ENCODE data around the gene TMA7.
A peak's percentile ranks its signal among the peaks of the same experiment; 100 is the strongest.

TMA7 gene

GRCh38 chr3:48416546-48416945 is 23.5 kb upstream of the TMA7 start:
- H3K9me3 ChIP-seq (ENCODE audit: control insufficient read depth in 2 of 2, low read length in 2 of 2), result no peaks in the 10 kb centered on the region
- peaks cover 24% of the 10 kb centered on the region for H3K4me1 ChIP-seq (ENCODE audit: control insufficient read depth, insufficient read depth, low read length)
- H3K27ac ChIP-seq (ENCODE audit: low read length), result no peak overlapping the region
- peaks cover 22 to 66% of the 10 kb centered on the region in 2 donors for H3K36me3 ChIP-seq (ENCODE audit: control insufficient read depth in 2 of 2, insufficient read depth in 2 of 2, low read length in 2 of 2)
- no peaks in the 10 kb centered on the region for H3K27me3 ChIP-seq (ENCODE audit: control insufficient read depth in 1 of 2, insufficient read depth in 2 of 2, low read length in 2 of 2)
- H3K4me3 ChIP-seq (ENCODE audit: low read length in 2 of 2), result no peak overlapping the region
- no peak overlapping the region for H3K9ac ChIP-seq (ENCODE audit: low read length in 2 of 2)

GRCh38 chr3:48417529-48418108 is 22.4 kb upstream of the TMA7 start:
- H3K4me3 ChIP-seq (ENCODE audit: low read length in 2 of 2), result no peak overlapping the region
- H3K9me3 ChIP-seq (ENCODE audit: control insufficient read depth in 2 of 2, low read length in 2 of 2), result no peaks in the 10 kb centered on the region
- H3K9ac ChIP-seq (ENCODE audit: low read length in 2 of 2), result no peak overlapping the region
- H3K27ac ChIP-seq (ENCODE audit: low read length), result peak overlapping the region; percentile 18
- peaks cover 28% of the 10 kb centered on the region for H3K4me1 ChIP-seq (ENCODE audit: control insufficient read depth, insufficient read depth, low read length)
- peaks cover 11 to 58% of the 10 kb centered on the region in 2 donors for H3K36me3 ChIP-seq (ENCODE audit: control insufficient read depth in 2 of 2, insufficient read depth in 2 of 2, low read length in 2 of 2)
- no peaks in the 10 kb centered on the region for H3K27me3 ChIP-seq (ENCODE audit: control insufficient read depth in 1 of 2, insufficient read depth in 2 of 2, low read length in 2 of 2)

- Histone ChIP-seq H3K4me3 (ENCODE audit: low read length in 2 of 2) (no peak overlapping the region), H3K36me3 (ENCODE audit: control insufficient read depth in 2 of 2, insufficient read depth in 2 of 2, low read length in 2 of 2) (peaks cover 11 to 54% of the 10 kb centered on the region in 2 donors), H3K27ac (ENCODE audit: low read length) (peak overlapping the region; percentile 18), H3K27me3 (ENCODE audit: control insufficient read depth in 1 of 2, insufficient read depth in 2 of 2, low read length in 2 of 2) (no peaks in the 10 kb centered on the region), H3K9me3 (ENCODE audit: control insufficient read depth in 2 of 2, low read length in 2 of 2) (no peaks in the 10 kb centered on the region), H3K4me1 (ENCODE audit: control insufficient read depth, insufficient read depth, low read length) (peaks cover 32% of the 10 kb centered on the region), H3K9ac (ENCODE audit: low read length in 2 of 2) (no peak overlapping the region)
Observed at GRCh38 chr3:48418140-48418539, 21.9 kb upstream of the TMA7 start.

- H3K4me3 ChIP-seq (ENCODE audit: low read length in 2 of 2), result no peak overlapping the region
- H3K36me3 ChIP-seq (ENCODE audit: control insufficient read depth in 2 of 2, insufficient read depth in 2 of 2, low read length in 2 of 2), result peaks cover 13 to 54% of the 10 kb centered on the region in 2 donors
- H3K27me3 ChIP-seq (ENCODE audit: control insufficient read depth in 1 of 2, insufficient read depth in 2 of 2, low read length in 2 of 2), result no peaks in the 10 kb centered on the region
- H3K9ac ChIP-seq (ENCODE audit: low read length in 2 of 2), result no peak overlapping the region
- no peaks in the 10 kb centered on the region for H3K9me3 ChIP-seq (ENCODE audit: control insufficient read depth in 2 of 2, low read length in 2 of 2)
- H3K4me1 ChIP-seq (ENCODE audit: control insufficient read depth, insufficient read depth, low read length), result peaks cover 32% of the 10 kb centered on the region
- H3K27ac ChIP-seq (ENCODE audit: low read length), result peak overlapping the region; percentile 18
Observed at GRCh38 chr3:48418651-48419050, 21.4 kb upstream of the TMA7 start.

- Histone ChIP-seq H3K4me3 (ENCODE audit: low read length in 2 of 2) (no peak overlapping the region), H3K9me3 (ENCODE audit: control insufficient read depth in 2 of 2, low read length in 2 of 2) (no peaks in the 10 kb centered on the region), H3K36me3 (ENCODE audit: control insufficient read depth in 2 of 2, insufficient read depth in 2 of 2, low read length in 2 of 2) (peaks cover 13 to 54% of the 10 kb centered on the region in 2 donors), H3K27ac (ENCODE audit: low read length) (no peak overlapping the region), H3K27me3 (ENCODE audit: control insufficient read depth in 1 of 2, insufficient read depth in 2 of 2, low read length in 2 of 2) (no peaks in the 10 kb centered on the region), H3K4me1 (ENCODE audit: control insufficient read depth, insufficient read depth, low read length) (peaks cover 32% of the 10 kb centered on the region), H3K9ac (ENCODE audit: low read length in 2 of 2) (no peak overlapping the region)
Observed at GRCh38 chr3:48419149-48419548, 20.9 kb upstream of the TMA7 start.

- Histone ChIP-seq H3K27me3 (ENCODE audit: control insufficient read depth in 1 of 2, insufficient read depth in 2 of 2, low read length in 2 of 2) (no peaks in the 10 kb centered on the region), H3K4me1 (ENCODE audit: control insufficient read depth, insufficient read depth, low read length) (peaks cover 33% of the 10 kb centered on the region), H3K9ac (ENCODE audit: low read length in 2 of 2) (no peak overlapping the region), H3K4me3 (ENCODE audit: low read length in 2 of 2) (no peak overlapping the region), H3K9me3 (ENCODE audit: control insufficient read depth in 2 of 2, low read length in 2 of 2) (no peaks in the 10 kb centered on the region), H3K36me3 (ENCODE audit: control insufficient read depth in 2 of 2, insufficient read depth in 2 of 2, low read length in 2 of 2) (peaks cover 13 to 50% of the 10 kb centered on the region in 2 donors), H3K27ac (ENCODE audit: low read length) (no peak overlapping the region)
Observed at GRCh38 chr3:48419597-48419996, 20.5 kb upstream of the TMA7 start.

GRCh38 chr3:48420561-48420960 is 19.5 kb upstream of the TMA7 start:
- Histone ChIP-seq H3K4me1 (ENCODE audit: control insufficient read depth, insufficient read depth, low read length) (peaks cover 37% of the 10 kb centered on the region), H3K27ac (ENCODE audit: low read length) (peak overlapping the region; percentile 49), H3K36me3 (ENCODE audit: control insufficient read depth in 2 of 2, insufficient read depth in 2 of 2, low read length in 2 of 2) (peaks cover 10 to 43% of the 10 kb centered on the region in 2 donors), H3K9ac (ENCODE audit: low read length in 2 of 2) (no peak overlapping the region), H3K9me3 (ENCODE audit: control insufficient read depth in 2 of 2, low read length in 2 of 2) (no peaks in the 10 kb centered on the region), H3K27me3 (ENCODE audit: control insufficient read depth in 1 of 2, insufficient read depth in 2 of 2, low read length in 2 of 2) (no peaks in the 10 kb centered on the region), H3K4me3 (ENCODE audit: low read length in 2 of 2) (no peak overlapping the region)

GRCh38 chr3:48422272-48422671 is 17.8 kb upstream of the TMA7 start:
- peak overlapping the region; percentile 24 for H3K27ac ChIP-seq (ENCODE audit: low read length)
- no peak overlapping the region for H3K9ac ChIP-seq (ENCODE audit: low read length in 2 of 2)
- H3K4me1 ChIP-seq (ENCODE audit: control insufficient read depth, insufficient read depth, low read length), result peaks cover 52% of the 10 kb centered on the region
- no peak overlapping the region for H3K4me3 ChIP-seq (ENCODE audit: low read length in 2 of 2)
- no peaks in the 10 kb centered on the region for H3K27me3 ChIP-seq (ENCODE audit: control insufficient read depth in 1 of 2, insufficient read depth in 2 of 2, low read length in 2 of 2)
- peaks cover 7 to 27% of the 10 kb centered on the region in 2 donors for H3K36me3 ChIP-seq (ENCODE audit: control insufficient read depth in 2 of 2, insufficient read depth in 2 of 2, low read length in 2 of 2)
- H3K9me3 ChIP-seq (ENCODE audit: control insufficient read depth in 2 of 2, low read length in 2 of 2), result no peaks in the 10 kb centered on the region

GRCh38 chr3:48422681-48423080 is 17.4 kb upstream of the TMA7 start:
- H3K36me3 ChIP-seq (ENCODE audit: control insufficient read depth in 2 of 2, insufficient read depth in 2 of 2, low read length in 2 of 2), result peaks cover 7 to 25% of the 10 kb centered on the region in 2 donors
- H3K27me3 ChIP-seq (ENCODE audit: control insufficient read depth in 1 of 2, insufficient read depth in 2 of 2, low read length in 2 of 2), result no peaks in the 10 kb centered on the region
- H3K9ac ChIP-seq (ENCODE audit: low read length in 2 of 2), result no peak overlapping the region
- H3K27ac ChIP-seq (ENCODE audit: low read length), result peak overlapping the region; percentile 24
- H3K9me3 ChIP-seq (ENCODE audit: control insufficient read depth in 2 of 2, low read length in 2 of 2), result no peaks in the 10 kb centered on the region
- peaks cover 56% of the 10 kb centered on the region for H3K4me1 ChIP-seq (ENCODE audit: control insufficient read depth, insufficient read depth, low read length)
- H3K4me3 ChIP-seq (ENCODE audit: low read length in 2 of 2), result no peak overlapping the region

- no peak overlapping the region for H3K9ac ChIP-seq (ENCODE audit: low read length in 2 of 2)
- H3K4me3 ChIP-seq (ENCODE audit: low read length in 2 of 2), result no peak overlapping the region
- H3K27me3 ChIP-seq (ENCODE audit: control insufficient read depth in 1 of 2, insufficient read depth in 2 of 2, low read length in 2 of 2), result no peaks in the 10 kb centered on the region
- H3K9me3 ChIP-seq (ENCODE audit: control insufficient read depth in 2 of 2, low read length in 2 of 2), result no peaks in the 10 kb centered on the region
- H3K4me1 ChIP-seq (ENCODE audit: control insufficient read depth, insufficient read depth, low read length), result peaks cover 63% of the 10 kb centered on the region
- peak overlapping the region; percentile 24 for H3K27ac ChIP-seq (ENCODE audit: low read length)
- H3K36me3 ChIP-seq (ENCODE audit: control insufficient read depth in 2 of 2, insufficient read depth in 2 of 2, low read length in 2 of 2), result peaks cover 6 to 18% of the 10 kb centered on the region in 2 donors
Observed at GRCh38 chr3:48423241-48423882, 16.7 kb upstream of the TMA7 start.
